Measurements from ENCODE around the gene APBA3. TPM values are rescaled to one million over a fixed set of nuclear protein-coding genes. Genes with fewer than 3 reads are reported as not detected.
"Not testable (repeated sequence)": the region's sequence is repeated elsewhere in the genome, so short reads cannot be mapped to it uniquely, and the experiment has no call there.

APBA3 gene
- total RNA-seq, 2 experiments from 2014 or later: 45.8 to 46.2 TPM

GRCh38 chr19:3773814-3774515 is 12.5 kb upstream of the APBA3 start:
- CTCF ChIA-PET: interaction anchor here (1.1 kb wide), 1 partner anchor 11 kb away, joined by 3 read pairs; the partner anchor contains the start of gene MRPL54
- DNase-seq: no peak
- Mint-ChIP-seq H3K27ac (no peak overlapping the region), H3K9me3 (no peaks in the 10 kb centered on the region), H3K27me3 (no peaks in the 10 kb centered on the region), H3K4me3 (no peak overlapping the region), H3K4me1 (peaks cover 4% of the 10 kb centered on the region), H3K36me3 (ENCODE audit: low read depth) (peaks cover 2% of the 10 kb centered on the region)
- POLR2A ChIA-PET: no interaction called here

- Mint-ChIP-seq H3K27ac (no peak within 1 kb of the TSS), H3K27me3 (no peaks in the 10 kb centered on the region), H3K9me3 (no peaks in the 10 kb centered on the region), H3K4me1 (peaks cover 8% of the 10 kb centered on the region), H3K4me3 (no peak within 1 kb of the TSS), H3K36me3 (ENCODE audit: low read depth) (peaks cover 7% of the 10 kb centered on the region)
- POLR2A ChIA-PET: no interaction called here
- CTCF ChIA-PET: interaction anchor here (0.7 to 1.3 kb wide), 2 partner anchors 10 to 212 kb away, joined by 3 read pairs; partner anchors contain the start of gene MRPL54
- DNase-seq: no peak
Observed at GRCh38 chr19:3771906-3772455, 10.5 kb upstream of the APBA3 start, which contains the start of gene RAX2. TSS of gene RAX2 (minus strand) at chr19:3772228. CDS start at chr19:3771742, 486 bp downstream.

- no peak overlapping the region for H3K4me3 Mint-ChIP-seq
- DNase-seq: no peak
- no peaks in the 10 kb centered on the region for H3K27me3 Mint-ChIP-seq
- H3K9me3 Mint-ChIP-seq: no peaks in the 10 kb centered on the region
- peaks cover 15% of the 10 kb centered on the region for H3K4me1 Mint-ChIP-seq
- CTCF ChIA-PET: interaction anchor here (1.3 kb wide), 1 partner anchor 9 kb away, joined by 3 read pairs; the partner anchor contains the start of gene MRPL54
- POLR2A ChIA-PET: no interaction called here
- H3K27ac Mint-ChIP-seq: no peak overlapping the region
- peaks cover 13% of the 10 kb centered on the region for H3K36me3 Mint-ChIP-seq (ENCODE audit: low read depth)
Observed at GRCh38 chr19:3771000-3771905, 9.8 kb upstream of the APBA3 start.

- CTCF ChIA-PET: interaction anchor here (0.7 to 1.1 kb wide), 2 partner anchors 11 to 14 kb away, joined by 3 read pairs; no protein-coding TSS in a partner anchor
- Mint-ChIP-seq H3K36me3 (ENCODE audit: low read depth) (peaks cover 16% of the 10 kb centered on the region), H3K4me3 (no peak overlapping the region), H3K9me3 (no peaks in the 10 kb centered on the region), H3K27ac (no peak overlapping the region), H3K27me3 (no peaks in the 10 kb centered on the region), H3K4me1 (peaks cover 17% of the 10 kb centered on the region)
- DNase-seq: no peak
- POLR2A ChIA-PET: no interaction called here
Observed at GRCh38 chr19:3770136-3770999, 8.9 kb upstream of the APBA3 start.

GRCh38 chr19:3769494-3769893 is 8.0 kb upstream of the APBA3 start:
- Mint-ChIP-seq H3K4me3 (no peak overlapping the region), H3K27ac (no peak overlapping the region), H3K27me3 (no peaks in the 10 kb centered on the region), H3K4me1 (peaks cover 17% of the 10 kb centered on the region), H3K9me3 (no peaks in the 10 kb centered on the region), H3K36me3 (ENCODE audit: low read depth) (peaks cover 16% of the 10 kb centered on the region)
- DNase-seq: no peak
- ChIA-PET CTCF (interaction anchor here (0.7 to 1.1 kb wide), 2 partner anchors 11 to 15 kb away, joined by 3 read pairs; no protein-coding TSS in a partner anchor), POLR2A (no interaction called here)

GRCh38 chr19:3768748-3769099 is 7.2 kb upstream of the APBA3 start:
- Mint-ChIP-seq H3K27me3 (no peaks in the 10 kb centered on the region), H3K9me3 (no peaks in the 10 kb centered on the region), H3K4me1 (peaks cover 17% of the 10 kb centered on the region), H3K36me3 (ENCODE audit: low read depth) (peaks cover 16% of the 10 kb centered on the region), H3K27ac (peak overlapping the region; percentile 74), H3K4me3 (no peak overlapping the region)
- POLR2A ChIA-PET: no interaction called here
- no peak for DNase-seq
- CTCF ChIA-PET: no interaction called here

GRCh38 chr19:3768015-3768747 is 6.7 kb upstream of the APBA3 start:
- POLR2A ChIA-PET: no interaction called here
- no peaks in the 10 kb centered on the region for H3K27me3 Mint-ChIP-seq
- DNase-seq: no peak
- CTCF ChIA-PET: no interaction called here
- peaks cover 19% of the 10 kb centered on the region for H3K4me1 Mint-ChIP-seq
- no peak overlapping the region for H3K4me3 Mint-ChIP-seq
- H3K9me3 Mint-ChIP-seq: no peaks in the 10 kb centered on the region
- no peak overlapping the region for H3K27ac Mint-ChIP-seq
- H3K36me3 Mint-ChIP-seq (ENCODE audit: low read depth): peaks cover 18% of the 10 kb centered on the region

- peaks cover 24% of the 10 kb centered on the region for H3K4me1 Mint-ChIP-seq
- POLR2A ChIA-PET: no interaction called here
- no peak overlapping the region for H3K4me3 Mint-ChIP-seq
- no peak for DNase-seq
- no peaks in the 10 kb centered on the region for H3K27me3 Mint-ChIP-seq
- peak overlapping the region; percentile 87 for H3K27ac Mint-ChIP-seq
- CTCF ChIA-PET: interaction anchor here (2.1 kb wide), 1 partner anchor 55 kb away, joined by 5 read pairs; no protein-coding TSS in a partner anchor
- peaks cover 23% of the 10 kb centered on the region for H3K36me3 Mint-ChIP-seq (ENCODE audit: low read depth)
- no peaks in the 10 kb centered on the region for H3K9me3 Mint-ChIP-seq
Observed at GRCh38 chr19:3767050-3767449, 5.6 kb upstream of the APBA3 start.

GRCh38 chr19:3766520-3766919 is 5.0 kb upstream of the APBA3 start:
- CTCF ChIA-PET: interaction anchor here (2.1 kb wide), 1 partner anchor 55 kb away, joined by 5 read pairs; no protein-coding TSS in a partner anchor
- Mint-ChIP-seq H3K27ac (peak overlapping the region; percentile 87), H3K36me3 (ENCODE audit: low read depth) (peaks cover 23% of the 10 kb centered on the region), H3K4me3 (peak overlapping the region; percentile 55), H3K4me1 (peaks cover 29% of the 10 kb centered on the region), H3K27me3 (no peaks in the 10 kb centered on the region), H3K9me3 (no peaks in the 10 kb centered on the region)
- peak; percentile 38 for DNase-seq
- POLR2A ChIA-PET: no interaction called here

- H3K27me3 Mint-ChIP-seq, POLR2A ChIA-PET, DNase-seq, H3K9me3 Mint-ChIP-seq, H3K4me3 Mint-ChIP-seq: not testable (repeated sequence)
- Mint-ChIP-seq H3K4me1 (peaks cover 33% of the 10 kb centered on the region), H3K27ac (peak overlapping the region; percentile 87), H3K36me3 (ENCODE audit: low read depth) (peaks cover 28% of the 10 kb centered on the region)
- CTCF ChIA-PET: interaction anchor here (2.1 kb wide), 1 partner anchor 56 kb away, joined by 5 read pairs; no protein-coding TSS in a partner anchor
Observed at GRCh38 chr19:3765757-3766156, 4.3 kb upstream of the APBA3 start.

- H3K9me3 Mint-ChIP-seq: no peaks in the 10 kb centered on the region
- peaks cover 28% of the 10 kb centered on the region for H3K36me3 Mint-ChIP-seq (ENCODE audit: low read depth)
- CTCF ChIA-PET: interaction anchor here (1.2 to 1.7 kb wide), 2 partner anchors 57 to 67 kb away, joined by 3 to 5 read pairs; no protein-coding TSS in a partner anchor
- H3K4me3 Mint-ChIP-seq: no peak overlapping the region
- peaks cover 37% of the 10 kb centered on the region for H3K4me1 Mint-ChIP-seq
- no peak for DNase-seq
- H3K27ac Mint-ChIP-seq: no peak overlapping the region
- POLR2A ChIA-PET: no interaction called here
- no peaks in the 10 kb centered on the region for H3K27me3 Mint-ChIP-seq
Observed at GRCh38 chr19:3765121-3765520, 3.6 kb upstream of the APBA3 start.

Data from activated CD4-positive, alpha-beta T cell treated with anti-CD3 and anti-CD28 coated beads, Interleukin-2, amount 10 ng/mL, durations not matched to agents 7 days and 5 days (primary cell).